Measurements from ENCODE around the gene KIDINS220.

- TF ChIP-seq CTCF (IDR thresholded peaks at IDR 0.05): no peak
- TF ChIP-seq POLR2A (IDR thresholded peaks at IDR 0.05): no peak
Observed at GRCh38 chr2:8699839-8700238, 137.6 kb downstream of the KIDINS220 start.

Data from ovary (tissue), 3 donors.